ENCODE data around the gene GNRHR. TPM values are rescaled to one million over a fixed set of nuclear protein-coding genes. Genes with fewer than 3 reads are reported as not detected.
A peak's percentile ranks its signal among the peaks of the same experiment; 100 is the strongest.
"Not testable (repeated sequence)": the region's sequence is repeated elsewhere in the genome, so short reads cannot be mapped to it uniquely, and the experiment has no call there.

The GNRHR gene
- total RNA-seq, 2 experiments from 2014 or later = not detected

DNA sequence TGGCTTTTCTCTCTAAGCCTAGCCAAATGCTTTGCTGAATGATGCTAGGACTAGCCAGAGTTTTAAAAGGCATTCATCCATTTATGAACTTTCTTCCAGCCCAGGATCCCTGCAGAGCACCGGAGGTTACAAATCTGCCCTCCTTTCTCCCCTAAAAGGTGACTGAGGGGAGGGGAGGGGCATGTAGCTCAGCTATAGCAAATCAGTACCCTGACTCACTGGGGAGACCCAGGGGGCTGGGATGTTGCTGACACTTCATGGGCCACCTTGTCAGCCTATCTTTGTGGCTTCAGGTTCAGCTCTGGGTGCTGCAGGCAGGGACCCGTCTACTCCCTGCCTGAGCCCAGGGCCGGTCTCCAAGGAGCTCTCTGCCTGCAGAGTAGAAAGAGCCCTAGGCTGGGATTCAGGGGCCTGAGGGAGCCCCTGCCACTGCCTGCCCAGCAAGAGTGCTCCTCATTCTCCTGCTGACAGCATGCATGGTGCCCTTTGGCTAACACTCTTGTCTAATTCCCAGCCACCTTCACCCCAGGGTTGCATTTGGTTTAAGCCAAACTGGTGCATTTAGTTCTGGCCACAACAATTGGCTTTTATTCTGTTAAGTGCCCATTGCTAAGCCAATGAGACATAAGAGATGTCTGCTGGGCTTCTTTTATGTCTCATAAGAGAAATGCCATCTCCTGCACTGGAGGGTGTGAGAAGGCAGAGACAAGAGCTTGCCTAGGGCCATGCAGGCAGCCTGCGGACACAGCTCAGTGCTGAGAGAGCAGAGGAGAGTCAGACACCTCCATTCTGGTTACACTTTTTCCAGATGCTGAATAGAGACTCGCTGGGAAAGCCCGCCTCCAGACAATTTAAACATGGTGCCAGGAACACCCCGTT lies 41.3 kb downstream of the GNRHR start:
- Mint-ChIP-seq H3K27me3 (no peaks in the 10 kb centered on the region), H3K9me3 (no peaks in the 10 kb centered on the region), H3K4me3 (no peak overlapping the region), H3K27ac (no peak overlapping the region), H3K36me3 (peaks cover 25% of the 10 kb centered on the region), H3K4me1 (ENCODE audit: low read depth) (peaks cover 16% of the 10 kb centered on the region)
- POLR2A ChIA-PET = no interaction called here
- CTCF ChIA-PET = interaction anchor here (1.6 kb wide), 1 partner anchor 34 kb away, joined by 4 read pairs; no protein-coding TSS in a partner anchor
- intact Hi-C loops (cut with micrococcal nuclease) = no loop called here
- DNase-seq = no peak

DNA sequence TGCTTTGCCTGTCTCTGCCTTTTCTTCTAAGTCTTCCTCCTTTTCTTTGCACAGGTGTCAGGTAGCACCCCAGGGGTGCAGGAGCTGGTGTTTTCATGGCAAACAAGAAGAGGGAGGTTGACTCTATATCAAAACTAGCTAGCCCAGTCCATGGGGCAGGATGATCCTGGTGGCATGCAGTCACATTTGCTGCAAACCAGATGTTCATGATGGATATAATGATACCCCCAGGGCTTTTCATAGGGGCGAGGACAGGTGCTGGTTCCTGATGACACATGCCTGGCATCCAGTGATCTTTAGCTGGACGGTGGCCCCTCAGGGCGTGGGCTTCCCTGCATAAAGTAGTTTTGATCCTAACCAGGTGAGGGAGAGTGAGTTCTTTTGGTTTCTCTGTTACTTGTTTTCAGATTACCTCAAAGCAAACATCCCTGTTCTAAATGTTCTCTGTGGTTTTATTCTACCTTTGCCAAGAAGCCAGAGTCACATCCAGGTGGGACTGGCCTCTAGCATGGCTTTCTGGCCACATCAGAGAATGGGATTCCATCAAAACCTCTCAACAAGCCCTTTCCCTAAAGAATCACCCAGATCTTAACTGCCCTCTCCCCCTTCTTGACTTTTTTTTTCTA lies 42.1 kb downstream of the GNRHR start:
- Mint-ChIP-seq H3K36me3 (peaks cover 26% of the 10 kb centered on the region), H3K9me3 (no peaks in the 10 kb centered on the region), H3K27me3 (no peaks in the 10 kb centered on the region), H3K27ac (no peak overlapping the region), H3K4me3 (no peak overlapping the region), H3K4me1 (ENCODE audit: low read depth) (peaks cover 16% of the 10 kb centered on the region)
- CTCF ChIA-PET = interaction anchor here (1.6 kb wide), 1 partner anchor 34 kb away, joined by 4 read pairs; no protein-coding TSS in a partner anchor
- intact Hi-C loops (cut with micrococcal nuclease) = no loop called here
- POLR2A ChIA-PET = no interaction called here
- no peak for DNase-seq

DNA sequence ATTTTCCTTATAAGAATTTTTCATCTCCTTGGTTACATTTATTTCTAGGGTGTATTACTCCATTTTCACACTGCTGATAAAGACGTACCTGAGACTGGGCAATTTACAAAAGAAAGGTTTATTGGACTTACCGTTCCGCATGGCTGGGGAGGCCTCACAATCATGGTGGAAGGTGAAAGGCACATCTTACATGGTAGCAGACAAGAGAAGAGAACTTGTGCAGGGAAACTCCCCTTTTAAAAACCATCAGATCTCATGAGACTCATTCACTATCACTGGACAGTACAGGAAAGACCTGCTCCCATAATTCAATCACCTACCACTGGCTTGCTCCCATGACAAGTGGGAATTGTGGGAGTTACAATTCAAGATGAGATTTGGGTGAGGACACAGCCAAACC lies 47.5 kb downstream of the GNRHR start:
- H3K27me3 Mint-ChIP-seq; POLR2A ChIA-PET; DNase-seq; intact Hi-C loops (cut with micrococcal nuclease); H3K4me3 Mint-ChIP-seq; H3K27ac Mint-ChIP-seq; CTCF ChIA-PET; H3K9me3 Mint-ChIP-seq: not testable (repeated sequence)
- H3K4me1 Mint-ChIP-seq (ENCODE audit: low read depth) = peaks cover 36% of the 10 kb centered on the region
- H3K36me3 Mint-ChIP-seq = peaks cover 38% of the 10 kb centered on the region

DNA sequence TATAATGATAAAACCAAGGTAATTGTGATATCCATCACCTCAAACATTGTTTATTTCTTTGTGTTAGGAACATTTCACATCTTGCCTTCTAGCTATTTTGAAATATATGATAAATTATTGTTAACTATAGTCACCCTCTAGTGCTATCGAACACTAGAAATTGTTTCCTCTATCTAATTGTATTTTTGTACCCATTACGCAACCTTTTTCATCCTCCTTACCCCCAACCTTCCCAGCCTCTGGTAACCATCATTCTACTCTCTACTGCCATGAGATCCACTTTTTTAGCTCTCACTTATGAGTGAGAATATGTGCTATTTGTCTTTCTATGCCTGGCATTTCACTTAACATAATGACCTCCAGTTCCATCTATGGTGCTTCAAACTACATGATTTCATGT lies 49.3 kb downstream of the GNRHR start:
- no peak overlapping the region for H3K4me3 Mint-ChIP-seq
- intact Hi-C loops (cut with micrococcal nuclease) = loop anchor here (5.0 kb wide), 1 partner anchor 542 kb away; the partner anchor contains the start of gene TMPRSS11B
- H3K4me1 Mint-ChIP-seq (ENCODE audit: low read depth) = peaks cover 41% of the 10 kb centered on the region
- no peak for DNase-seq
- H3K9me3 Mint-ChIP-seq = peaks cover 10% of the 10 kb centered on the region
- ChIA-PET POLR2A (no interaction called here), CTCF (no interaction called here)
- H3K27ac Mint-ChIP-seq = no peak overlapping the region
- no peaks in the 10 kb centered on the region for H3K27me3 Mint-ChIP-seq
- peaks cover 38% of the 10 kb centered on the region for H3K36me3 Mint-ChIP-seq

DNA sequence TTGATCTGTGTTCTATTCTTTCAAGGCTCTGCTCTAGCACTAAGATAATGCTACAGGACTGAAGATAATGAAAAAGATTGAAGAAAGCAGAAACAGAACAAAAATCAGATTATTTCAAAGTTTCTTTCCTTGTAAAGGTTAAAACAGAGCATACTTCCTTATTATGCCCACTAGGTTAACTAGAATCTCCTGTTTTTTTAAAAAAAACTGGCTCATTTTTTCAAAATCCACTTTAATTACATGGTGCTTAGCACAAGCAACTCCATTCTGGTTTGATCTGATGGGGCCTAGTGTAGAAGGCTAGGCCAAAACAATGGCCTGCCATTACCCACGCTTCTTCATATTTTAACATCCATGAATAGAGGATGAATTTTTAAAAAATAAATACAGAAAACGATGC lies 52.0 kb downstream of the GNRHR start:
- CTCF ChIA-PET = interaction anchor here (1.5 to 2.2 kb wide), 3 partner anchors 15 to 45 kb away, joined by 5 to 8 read pairs (median 5); no protein-coding TSS in a partner anchor
- POLR2A ChIA-PET = interaction anchor here (1.3 kb wide), 1 partner anchor 15 kb away, joined by 4 read pairs; no protein-coding TSS in a partner anchor
- DNase-seq = no peak
- intact Hi-C loops (cut with micrococcal nuclease) = loop anchor here (5.0 kb wide), 1 partner anchor 545 kb away; the partner anchor contains the start of gene TMPRSS11B
- Mint-ChIP-seq H3K4me1 (ENCODE audit: low read depth) (peaks cover 61% of the 10 kb centered on the region), H3K36me3 (peaks cover 26% of the 10 kb centered on the region), H3K27me3 (no peaks in the 10 kb centered on the region), H3K27ac (no peak overlapping the region), H3K4me3 (peak overlapping the region; percentile 92), H3K9me3 (peaks cover 10% of the 10 kb centered on the region)

DNA sequence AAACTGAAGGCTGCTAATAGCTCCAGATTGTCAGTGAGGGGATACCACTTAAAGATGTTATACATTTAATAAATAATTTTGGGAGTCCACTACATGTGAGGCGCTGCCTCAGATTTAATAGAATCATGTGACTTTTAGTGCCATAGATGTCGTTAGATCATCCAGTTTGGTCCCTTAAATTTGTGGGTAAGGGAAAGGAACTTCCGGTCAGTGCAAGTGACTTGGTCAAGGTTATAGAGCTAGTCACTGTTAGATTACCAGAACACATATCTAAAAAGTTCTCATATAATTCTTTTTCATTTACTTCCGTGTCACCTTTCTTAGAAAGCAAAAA lies 52.7 kb downstream of the GNRHR start:
- peaks cover 58% of the 10 kb centered on the region for H3K4me1 Mint-ChIP-seq (ENCODE audit: low read depth)
- no peak for DNase-seq
- POLR2A ChIA-PET = interaction anchor here (0.7 to 3.1 kb wide), 3 partner anchors 16 to 157 kb away, joined by 3 to 12 read pairs (median 4); partner anchors contain the start of gene CENPC
- peaks cover 22% of the 10 kb centered on the region for H3K36me3 Mint-ChIP-seq
- peak overlapping the region; percentile 92 for H3K4me3 Mint-ChIP-seq
- intact Hi-C loops (cut with micrococcal nuclease) = loop anchor here (1.0 to 5.0 kb wide), 8 partner anchors 16 to 649 kb away; partner anchors contain the start of genes CENPC, TMPRSS11B and YTHDC1
- peaks cover 6% of the 10 kb centered on the region for H3K9me3 Mint-ChIP-seq
- H3K27ac Mint-ChIP-seq = peak overlapping the region; percentile 90
- H3K27me3 Mint-ChIP-seq = no peaks in the 10 kb centered on the region
- CTCF ChIA-PET = interaction anchor here (0.8 to 2.2 kb wide), 5 partner anchors 14 to 157 kb away, joined by 3 to 8 read pairs (median 5); no protein-coding TSS in a partner anchor

DNA sequence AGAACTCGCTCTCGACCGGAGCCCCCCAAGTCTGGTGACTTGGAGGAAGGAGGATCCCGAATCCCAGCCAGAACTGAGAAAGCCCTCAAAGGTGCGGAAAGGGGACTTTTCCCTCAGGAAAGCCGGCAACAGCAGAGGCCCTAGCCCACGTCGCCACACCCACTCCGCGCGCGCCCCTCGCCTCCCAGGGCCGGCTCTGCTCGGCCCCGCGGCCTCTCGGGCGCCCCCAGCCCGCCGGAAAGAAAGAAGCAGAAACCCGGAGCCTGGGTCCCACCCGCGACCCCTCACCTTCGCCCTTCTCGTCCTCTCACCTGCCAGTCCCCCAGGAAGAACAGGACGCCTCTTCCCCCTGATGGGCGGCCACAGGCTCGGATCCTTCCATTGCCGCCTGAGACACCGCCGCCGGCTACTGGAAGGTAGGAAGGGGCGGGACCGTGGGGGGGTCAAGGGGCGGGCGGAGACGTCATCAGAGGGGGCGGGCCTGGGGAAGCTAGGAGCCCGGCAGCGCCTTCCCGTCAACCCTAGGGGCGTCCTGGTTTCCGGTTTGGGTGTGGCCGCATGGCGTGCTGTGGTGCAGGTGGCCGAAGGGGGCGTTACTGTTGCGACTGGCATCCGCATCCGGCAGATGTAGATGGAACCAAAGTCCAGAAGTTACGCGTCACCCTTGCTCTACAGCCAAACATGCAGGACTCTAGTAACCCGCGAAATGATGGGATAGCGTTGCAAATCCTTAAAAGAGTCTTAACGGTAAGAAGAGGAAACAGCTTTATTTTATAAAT lies 53.3 kb downstream of the GNRHR start, which contains the start of gene UBA6:
TSS of gene UBA6 (minus strand) at position 418 of the 779 bp plus-strand sequence. CDS start at position 382, 36 bp downstream.
- H3K36me3 Mint-ChIP-seq = peaks cover 19% of the 10 kb centered on the region
- ChIA-PET CTCF (interaction anchor here (0.8 to 2.2 kb wide), 6 partner anchors 13 to 157 kb away, joined by 3 to 8 read pairs (median 4); no protein-coding TSS in a partner anchor), POLR2A (interaction anchor here (0.7 to 3.1 kb wide), 3 partner anchors 16 to 156 kb away, joined by 3 to 12 read pairs (median 4); partner anchors contain the start of gene CENPC)
- no peaks in the 10 kb centered on the region for H3K27me3 Mint-ChIP-seq
- peak within 1 kb of the TSS; percentile 92 for H3K4me3 Mint-ChIP-seq
- H3K4me1 Mint-ChIP-seq (ENCODE audit: low read depth) = peaks cover 55% of the 10 kb centered on the region
- DNase-seq = peak; percentile 98
- intact Hi-C loops (cut with micrococcal nuclease) = loop anchor here (1.0 to 5.0 kb wide), 8 partner anchors 16 to 649 kb away; partner anchors contain the start of genes CENPC, TMPRSS11B and YTHDC1
- peak within 1 kb of the TSS; percentile 90 for H3K27ac Mint-ChIP-seq
- H3K9me3 Mint-ChIP-seq = peaks cover under 1% of the 10 kb centered on the region

DNA sequence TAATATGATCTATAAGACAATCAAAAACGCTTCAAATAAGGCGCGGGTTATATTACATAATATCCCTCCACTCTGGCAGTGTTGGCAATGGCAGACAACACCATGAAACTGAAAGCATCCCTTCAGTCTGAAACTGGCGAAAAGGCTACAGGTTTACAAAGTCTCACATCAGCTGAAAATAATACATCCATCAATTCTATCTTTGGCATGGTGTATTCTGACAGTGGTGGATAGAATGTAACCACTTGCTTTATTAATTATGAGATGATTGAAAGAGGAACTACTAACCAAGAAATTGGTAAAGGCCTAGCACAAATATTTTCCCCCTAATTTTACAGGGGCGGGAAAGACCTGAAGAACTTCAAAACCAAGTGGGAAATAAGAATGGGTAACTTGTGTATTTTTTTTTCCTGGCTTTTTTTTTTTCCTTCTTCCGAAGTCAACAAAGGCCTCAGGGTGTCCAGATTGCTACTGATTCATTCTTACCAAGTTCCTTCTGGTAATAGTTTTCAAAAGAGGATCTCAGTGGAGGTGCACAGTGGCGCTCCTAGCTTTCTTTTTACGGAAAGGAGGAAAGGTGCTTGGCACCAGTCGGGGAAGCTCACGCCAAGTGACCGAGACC lies 54.0 kb downstream of the GNRHR start:
- Mint-ChIP-seq H3K27me3 (no peaks in the 10 kb centered on the region), H3K27ac (peak overlapping the region; percentile 90), H3K36me3 (peaks cover 18% of the 10 kb centered on the region), H3K4me1 (ENCODE audit: low read depth) (peaks cover 48% of the 10 kb centered on the region), H3K4me3 (peak overlapping the region; percentile 92), H3K9me3 (no peaks in the 10 kb centered on the region)
- intact Hi-C loops (cut with micrococcal nuclease) = loop anchor here (2.0 to 5.0 kb wide), 2 partner anchors 47 to 547 kb away; partner anchors contain the start of gene TMPRSS11B
- ChIA-PET CTCF (interaction anchor here (1.0 to 2.2 kb wide), 4 partner anchors 13 to 72 kb away, joined by 3 to 8 read pairs (median 4); no protein-coding TSS in a partner anchor), POLR2A (interaction anchor here (3.1 kb wide), 1 partner anchor 156 kb away, joined by 12 read pairs; the partner anchor contains the start of gene CENPC)
- DNase-seq = no peak

DNA sequence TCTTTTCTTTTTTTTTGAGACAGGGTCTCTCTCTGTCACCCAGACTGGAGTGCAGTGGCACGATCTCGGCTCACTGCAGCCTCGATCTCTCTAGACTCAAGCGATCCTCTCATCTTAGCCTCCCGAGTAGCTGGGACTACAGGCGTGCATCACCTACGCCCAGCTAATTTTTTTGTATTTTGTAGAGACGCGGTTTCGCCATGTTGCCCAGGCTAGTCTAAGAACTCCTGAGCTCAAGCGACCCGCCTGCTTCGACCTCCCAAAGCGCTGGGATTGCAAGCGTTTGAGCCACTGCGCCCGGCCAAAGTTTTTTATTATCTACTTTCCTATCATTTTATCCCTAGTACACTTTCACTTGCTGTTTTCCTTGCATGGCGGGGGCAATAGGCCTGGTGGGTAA lies 54.6 kb downstream of the GNRHR start:
- POLR2A ChIA-PET = interaction anchor here (3.1 kb wide), 1 partner anchor 155 kb away, joined by 12 read pairs; the partner anchor contains the start of gene CENPC
- Mint-ChIP-seq H3K27me3 (no peaks in the 10 kb centered on the region), H3K9me3 (no peaks in the 10 kb centered on the region), H3K36me3 (peaks cover 18% of the 10 kb centered on the region), H3K4me1 (ENCODE audit: low read depth) (peaks cover 44% of the 10 kb centered on the region), H3K27ac (no peak overlapping the region), H3K4me3 (peak overlapping the region; percentile 92)
- CTCF ChIA-PET = interaction anchor here (0.7 to 1.6 kb wide), 4 partner anchors 47 to 153 kb away, joined by 3 to 8 read pairs (median 3); no protein-coding TSS in a partner anchor
- intact Hi-C loops (cut with micrococcal nuclease) = loop anchor here (2.0 to 5.0 kb wide), 2 partner anchors 47 to 548 kb away; partner anchors contain the start of gene TMPRSS11B
- DNase-seq = no peak

DNA sequence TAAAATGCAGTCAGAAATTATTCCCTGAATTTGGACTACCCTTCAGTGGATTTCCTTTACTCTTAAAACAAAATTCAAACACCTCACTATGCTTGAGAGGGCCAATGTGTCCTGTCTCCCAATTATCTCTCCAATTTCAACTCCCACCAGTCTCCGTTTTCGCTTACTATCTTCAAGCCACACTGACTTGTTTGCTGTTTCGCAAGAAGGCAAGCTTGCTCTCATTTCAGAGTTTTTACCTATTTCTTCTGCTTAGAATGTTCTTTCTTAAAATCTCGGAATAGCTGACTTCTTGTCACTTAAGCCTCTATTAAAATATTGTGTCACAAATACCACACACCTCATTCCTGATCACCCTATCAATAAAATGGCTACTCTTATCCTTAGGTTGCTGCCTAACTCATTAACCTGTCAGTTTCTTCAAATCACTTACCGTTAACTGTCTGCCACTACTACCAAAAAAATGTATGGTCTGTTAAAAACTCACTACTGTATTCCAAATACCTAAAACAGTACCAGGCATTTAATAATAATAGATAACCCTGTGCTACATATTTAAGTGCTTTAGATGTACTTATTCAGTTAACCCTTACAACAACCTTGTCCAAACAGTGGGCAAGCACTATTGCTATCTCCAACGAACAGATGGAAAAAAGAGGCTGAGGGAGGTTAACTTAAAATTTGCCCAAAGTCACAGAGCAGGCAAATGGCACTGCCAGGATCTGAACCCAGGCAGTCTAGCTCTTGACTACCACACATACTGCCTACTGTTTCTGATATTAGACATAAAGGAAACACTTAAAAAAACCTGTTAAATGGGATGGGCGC lies 56.1 kb downstream of the GNRHR start:
- CTCF ChIA-PET = interaction anchor here (1.6 kb wide), 1 partner anchor 49 kb away, joined by 8 read pairs; no protein-coding TSS in a partner anchor
- H3K36me3 Mint-ChIP-seq = peaks cover 16% of the 10 kb centered on the region
- intact Hi-C loops (cut with micrococcal nuclease) = no loop called here

More for the DNA sequence above, 56.1 kb downstream of the GNRHR start:
- no peak for DNase-seq
- Mint-ChIP-seq H3K4me1 (ENCODE audit: low read depth) (peaks cover 40% of the 10 kb centered on the region), H3K9me3 (no peaks in the 10 kb centered on the region), H3K4me3 (no peak overlapping the region), H3K27me3 (no peaks in the 10 kb centered on the region), H3K27ac (no peak overlapping the region)
- POLR2A ChIA-PET = no interaction called here
